ENCODE measurements around the gene LDAH. TPM values are rescaled to one million over a fixed set of nuclear protein-coding genes. Genes with fewer than 3 reads are reported as not detected.
A peak's percentile ranks its signal among the peaks of the same experiment; 100 is the strongest.

Gene LDAH
- total RNA-seq, 1 experiment from 2014 or later, result 78.5 TPM

- Histone ChIP-seq H3K9ac (ENCODE audit: low read length) (no peak overlapping the region), H3K79me2 (ENCODE audit: low read length) (peaks cover 76% of the 10 kb centered on the region), H3K9me3 (ENCODE audit: low read length) (peaks cover 2% of the 10 kb centered on the region; the same call in 1 of the 2 replicates), H3K4me1 (ENCODE audit: low read length) (peaks cover 9% of the 10 kb centered on the region), H3K36me3 (ENCODE audit: insufficient read depth, low read length) (peaks cover 11% of the 10 kb centered on the region; the same call in 1 of the 2 replicates), H4K20me1 (ENCODE audit: insufficient read depth, low read depth, low read length) (no peaks in the 10 kb centered on the region), H2AFZ (ENCODE audit: low read length) (no peak overlapping the region), H3K27me3 (ENCODE audit: low read length) (no peaks in the 10 kb centered on the region), H3K4me2 (ENCODE audit: low read depth, low read length, poor library complexity, severe bottlenecking) (no peak overlapping the region), H3K9me2 (replicated peaks; ENCODE audit: insufficient read depth, low read length) (no peaks in the 10 kb centered on the region), H3K4me3 (ENCODE audit: low read length) (no peak overlapping the region), H3K27ac (ENCODE audit: low read length) (no peak overlapping the region)
- DNase-seq, result no peak
These were observed 70.6 kb downstream of the LDAH start for GRCh38 chr2:20752293-20752692.

DNA sequence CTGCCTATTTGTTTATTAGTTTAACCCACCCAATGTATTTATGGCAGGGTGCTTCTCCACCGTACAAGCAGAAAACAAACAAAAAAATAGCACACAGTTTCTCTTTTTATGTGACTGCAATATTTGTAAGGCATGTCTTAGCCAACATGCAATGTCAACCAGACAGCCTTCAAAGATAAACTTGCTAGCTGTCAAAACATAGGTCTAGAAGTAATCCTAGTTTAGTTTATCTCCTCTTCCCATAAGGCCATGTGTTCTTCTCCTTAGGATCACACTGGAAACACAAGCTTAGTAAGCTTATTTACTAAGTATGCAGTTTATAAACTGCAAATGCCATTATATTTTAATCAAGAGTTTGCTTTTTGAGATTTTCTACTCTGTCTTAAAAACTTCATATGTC is 75.6 kb downstream of the LDAH start:
- Histone ChIP-seq H3K9ac (ENCODE audit: low read length) (no peak overlapping the region), H2AFZ (ENCODE audit: low read length) (no peak overlapping the region), H4K20me1 (ENCODE audit: insufficient read depth, low read depth, low read length) (no peaks in the 10 kb centered on the region), H3K9me3 (ENCODE audit: low read length) (peaks cover 2% of the 10 kb centered on the region; the same call in 1 of the 2 replicates), H3K36me3 (ENCODE audit: insufficient read depth, low read length) (0 out of 2 replicates have a peak, but pooled peaks cover 2% of the 10 kb centered on the region), H3K27me3 (ENCODE audit: low read length) (no peaks in the 10 kb centered on the region), H3K4me2 (ENCODE audit: low read depth, low read length, poor library complexity, severe bottlenecking) (no peak overlapping the region), H3K27ac (ENCODE audit: low read length) (no peak overlapping the region), H3K79me2 (ENCODE audit: low read length) (peaks cover 80% of the 10 kb centered on the region), H3K4me1 (ENCODE audit: low read length) (peaks cover 32% of the 10 kb centered on the region), H3K4me3 (ENCODE audit: low read length) (no peak overlapping the region), H3K9me2 (replicated peaks; ENCODE audit: insufficient read depth, low read length) (no peaks in the 10 kb centered on the region)
- no peak for DNase-seq

GRCh38 chr2:20745924-20746555 is 76.9 kb downstream of the LDAH start:
- H3K27me3 ChIP-seq (ENCODE audit: low read length), result no peaks in the 10 kb centered on the region
- H3K4me2 ChIP-seq (ENCODE audit: low read depth, low read length, poor library complexity, severe bottlenecking), result no peak overlapping the region
- no peaks in the 10 kb centered on the region for H3K9me3 ChIP-seq (ENCODE audit: low read length)
- H3K79me2 ChIP-seq (ENCODE audit: low read length), result peaks cover 78% of the 10 kb centered on the region
- no peaks in the 10 kb centered on the region for H3K9me2 ChIP-seq (replicated peaks; ENCODE audit: insufficient read depth, low read length)
- 0 out of 2 replicates have a peak overlapping the region, but pooled peaks have one; percentile 9 for H3K27ac ChIP-seq (ENCODE audit: low read length)
- no peak for DNase-seq
- H4K20me1 ChIP-seq (ENCODE audit: insufficient read depth, low read depth, low read length), result no peaks in the 10 kb centered on the region
- no peak overlapping the region for H3K9ac ChIP-seq (ENCODE audit: low read length)
- H3K4me3 ChIP-seq (ENCODE audit: low read length), result no peak overlapping the region
- H3K4me1 ChIP-seq (ENCODE audit: low read length), result peaks cover 32% of the 10 kb centered on the region
- no peak overlapping the region for H2AFZ ChIP-seq (ENCODE audit: low read length)
- no peaks in the 10 kb centered on the region for H3K36me3 ChIP-seq (ENCODE audit: insufficient read depth, low read length)

- H3K27ac ChIP-seq (ENCODE audit: low read length), result peak overlapping the region; percentile 44
- peaks cover 67% of the 10 kb centered on the region for H3K79me2 ChIP-seq (ENCODE audit: low read length)
- H3K9me3 ChIP-seq (ENCODE audit: low read length), result no peaks in the 10 kb centered on the region
- no peaks in the 10 kb centered on the region for H3K9me2 ChIP-seq (replicated peaks; ENCODE audit: insufficient read depth, low read length)
- no peaks in the 10 kb centered on the region for H4K20me1 ChIP-seq (ENCODE audit: insufficient read depth, low read depth, low read length)
- H3K27me3 ChIP-seq (ENCODE audit: low read length), result no peaks in the 10 kb centered on the region
- H3K4me3 ChIP-seq (ENCODE audit: low read length), result no peak overlapping the region
- peak overlapping the region; percentile 43 for H3K4me2 ChIP-seq (ENCODE audit: low read depth, low read length, poor library complexity, severe bottlenecking)
- no peak overlapping the region for H2AFZ ChIP-seq (ENCODE audit: low read length)
- peaks cover 32% of the 10 kb centered on the region for H3K4me1 ChIP-seq (ENCODE audit: low read length)
- H3K36me3 ChIP-seq (ENCODE audit: insufficient read depth, low read length), result no peaks in the 10 kb centered on the region
- no peak overlapping the region for H3K9ac ChIP-seq (ENCODE audit: low read length)
- DNase-seq, result no peak
These were observed 78.2 kb downstream of the LDAH start for GRCh38 chr2:20744366-20745335.

DNA sequence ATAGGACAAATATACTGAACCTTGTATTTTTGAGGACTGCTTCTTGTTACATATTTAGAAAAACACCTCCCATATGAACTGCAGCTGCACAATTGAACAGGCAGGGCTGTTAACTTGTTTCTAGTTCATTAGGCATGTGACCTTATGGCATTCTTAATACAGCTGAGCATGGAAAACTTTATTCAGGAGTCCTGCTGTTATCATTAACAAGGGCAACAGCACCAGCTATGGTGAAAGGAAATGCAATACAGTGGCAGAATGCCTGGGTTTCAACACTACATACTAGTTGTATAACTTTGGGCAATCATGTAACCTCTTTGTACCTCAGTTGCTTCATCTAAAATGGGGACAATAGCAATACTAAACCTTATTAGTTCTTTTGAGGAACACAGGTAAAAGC is 84.1 kb downstream of the LDAH start:
- Histone ChIP-seq H3K9me3 (ENCODE audit: low read length) (no peaks in the 10 kb centered on the region), H3K4me3 (ENCODE audit: low read length) (no peak overlapping the region), H3K36me3 (ENCODE audit: insufficient read depth, low read length) (no peaks in the 10 kb centered on the region), H3K79me2 (ENCODE audit: low read length) (peaks cover 19% of the 10 kb centered on the region), H3K9me2 (replicated peaks; ENCODE audit: insufficient read depth, low read length) (no peaks in the 10 kb centered on the region), H4K20me1 (ENCODE audit: insufficient read depth, low read depth, low read length) (no peaks in the 10 kb centered on the region), H3K27ac (ENCODE audit: low read length) (no peak overlapping the region), H3K27me3 (ENCODE audit: low read length) (no peaks in the 10 kb centered on the region), H3K9ac (ENCODE audit: low read length) (no peak overlapping the region), H2AFZ (ENCODE audit: low read length) (no peak overlapping the region), H3K4me1 (ENCODE audit: low read length) (no peaks in the 10 kb centered on the region), H3K4me2 (ENCODE audit: low read depth, low read length, poor library complexity, severe bottlenecking) (no peak overlapping the region)
- DNase-seq, result no peak

DNA sequence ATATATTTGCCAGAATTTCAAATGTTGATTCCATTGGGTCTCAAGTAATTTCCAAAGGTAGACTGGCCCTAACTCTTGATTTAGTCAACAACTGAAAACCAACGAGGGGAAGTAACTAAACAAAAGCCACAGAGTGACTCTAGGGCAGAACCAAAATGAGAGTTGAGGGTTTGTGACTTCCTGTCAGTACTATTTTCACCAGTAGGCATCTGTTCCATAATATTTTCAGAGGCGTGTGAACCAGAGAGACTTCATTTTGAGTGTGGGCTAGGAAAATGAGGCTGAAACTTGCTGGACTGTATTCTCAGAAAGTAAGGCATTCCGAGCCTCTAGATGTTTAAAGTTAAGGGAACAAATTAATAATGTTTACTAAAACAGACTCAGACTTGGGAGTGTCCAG is 85.4 kb downstream of the LDAH start:
- Histone ChIP-seq H3K9me3 (ENCODE audit: low read length) (no peaks in the 10 kb centered on the region), H3K4me2 (ENCODE audit: low read depth, low read length, poor library complexity, severe bottlenecking) (no peak overlapping the region), H3K4me3 (ENCODE audit: low read length) (no peak overlapping the region), H3K4me1 (ENCODE audit: low read length) (no peaks in the 10 kb centered on the region), H3K79me2 (ENCODE audit: low read length) (peaks cover 14% of the 10 kb centered on the region), H2AFZ (ENCODE audit: low read length) (no peak overlapping the region), H3K9ac (ENCODE audit: low read length) (no peak overlapping the region), H3K27me3 (ENCODE audit: low read length) (no peaks in the 10 kb centered on the region), H3K27ac (ENCODE audit: low read length) (no peak overlapping the region), H3K36me3 (ENCODE audit: insufficient read depth, low read length) (no peaks in the 10 kb centered on the region), H4K20me1 (ENCODE audit: insufficient read depth, low read depth, low read length) (no peaks in the 10 kb centered on the region), H3K9me2 (replicated peaks; ENCODE audit: insufficient read depth, low read length) (no peaks in the 10 kb centered on the region)
- no peak for DNase-seq

GRCh38 chr2:20728114-20728758 is 94.7 kb downstream of the LDAH start:
- Histone ChIP-seq H3K4me2 (ENCODE audit: low read depth, low read length, poor library complexity, severe bottlenecking) (no peak overlapping the region), H3K36me3 (ENCODE audit: insufficient read depth, low read length) (no peaks in the 10 kb centered on the region)

DNA sequence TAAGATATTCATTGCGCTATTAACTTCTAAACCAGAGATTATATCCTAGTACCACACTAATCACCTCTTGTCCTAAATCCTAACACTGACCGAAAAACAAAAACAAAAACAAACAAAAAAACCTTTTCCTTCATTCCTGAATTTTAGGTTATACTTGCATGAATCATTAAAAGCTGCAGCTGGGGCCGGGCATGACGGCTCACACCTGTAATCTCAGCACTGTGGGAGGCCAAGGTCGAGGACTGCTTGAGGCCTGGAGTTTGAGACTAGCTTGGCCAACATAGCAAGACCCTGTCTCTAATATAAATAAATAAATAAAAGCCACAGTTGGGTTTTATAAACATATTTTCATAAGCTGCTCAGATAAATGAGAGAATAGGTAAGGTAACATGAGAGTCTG is 96.0 kb downstream of the LDAH start:
- no peak overlapping the region for H3K27ac ChIP-seq (ENCODE audit: low read length)
- H3K9me2 ChIP-seq (replicated peaks; ENCODE audit: insufficient read depth, low read length), result no peaks in the 10 kb centered on the region
- H3K79me2 ChIP-seq (ENCODE audit: low read length), result peaks cover 40% of the 10 kb centered on the region
- H3K27me3 ChIP-seq (ENCODE audit: low read length), result no peaks in the 10 kb centered on the region
- H3K36me3 ChIP-seq (ENCODE audit: insufficient read depth, low read length), result no peaks in the 10 kb centered on the region
- no peaks in the 10 kb centered on the region; the same call in 1 of the 2 replicates for H3K4me1 ChIP-seq (ENCODE audit: low read length)
- H2AFZ ChIP-seq (ENCODE audit: low read length), result no peak overlapping the region
- no peaks in the 10 kb centered on the region for H3K9me3 ChIP-seq (ENCODE audit: low read length)
- no peak overlapping the region for H3K4me3 ChIP-seq (ENCODE audit: low read length)
- no peak overlapping the region for H3K4me2 ChIP-seq (ENCODE audit: low read depth, low read length, poor library complexity, severe bottlenecking)
- H3K9ac ChIP-seq (ENCODE audit: low read length), result no peak overlapping the region
- no peaks in the 10 kb centered on the region for H4K20me1 ChIP-seq (ENCODE audit: insufficient read depth, low read depth, low read length)
- no peak for DNase-seq

More at GRCh38 chr2:20728114-20728758, 94.7 kb downstream of the LDAH start:
- no peaks in the 10 kb centered on the region; the same call in 1 of the 2 replicates for H3K4me1 ChIP-seq (ENCODE audit: low read length)
- no peak overlapping the region for H2AFZ ChIP-seq (ENCODE audit: low read length)
- no peak overlapping the region for H3K4me3 ChIP-seq (ENCODE audit: low read length)
- no peak overlapping the region for H3K27ac ChIP-seq (ENCODE audit: low read length)
- H3K79me2 ChIP-seq (ENCODE audit: low read length), result peaks cover 31% of the 10 kb centered on the region
- H3K27me3 ChIP-seq (ENCODE audit: low read length), result no peaks in the 10 kb centered on the region
- H3K9ac ChIP-seq (ENCODE audit: low read length), result no peak overlapping the region
- no peaks in the 10 kb centered on the region for H3K9me3 ChIP-seq (ENCODE audit: low read length)
- no peaks in the 10 kb centered on the region for H4K20me1 ChIP-seq (ENCODE audit: insufficient read depth, low read depth, low read length)
- H3K9me2 ChIP-seq (replicated peaks; ENCODE audit: insufficient read depth, low read length), result no peaks in the 10 kb centered on the region
- DNase-seq, result no peak

Data from Karpas-422 (cell line).